Inferior parietal cortex (tissue), 1 donor: ENCODE measurements around the gene POU5F2.

Experiments used
- DNase-seq: peaks from one replicate; pipeline ENCODE4 v3.0.0-alpha.2; 2016; ENCODE audit errors: extremely low spot score

The POU5F2 gene

DNA sequence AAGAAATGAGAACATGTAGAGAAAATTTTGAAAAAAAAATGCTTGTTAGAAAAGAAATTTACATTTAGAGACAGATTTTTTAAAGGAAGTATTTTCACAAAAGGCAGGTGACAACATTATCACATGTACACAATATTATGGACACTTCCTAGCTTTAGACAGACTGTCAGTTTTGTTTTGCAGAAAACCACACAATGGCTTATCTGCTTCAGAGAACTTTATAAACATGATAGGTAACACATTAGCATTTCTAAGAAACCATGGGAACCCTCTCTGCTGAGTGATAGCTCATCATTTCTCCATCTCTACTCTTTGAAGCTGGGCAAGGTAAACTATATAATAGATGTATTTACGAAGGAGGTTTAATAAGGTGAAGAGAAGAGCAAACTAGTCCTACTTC lies 25.6 kb downstream of the POU5F2 start:
- no peak for DNase-seq

DNA sequence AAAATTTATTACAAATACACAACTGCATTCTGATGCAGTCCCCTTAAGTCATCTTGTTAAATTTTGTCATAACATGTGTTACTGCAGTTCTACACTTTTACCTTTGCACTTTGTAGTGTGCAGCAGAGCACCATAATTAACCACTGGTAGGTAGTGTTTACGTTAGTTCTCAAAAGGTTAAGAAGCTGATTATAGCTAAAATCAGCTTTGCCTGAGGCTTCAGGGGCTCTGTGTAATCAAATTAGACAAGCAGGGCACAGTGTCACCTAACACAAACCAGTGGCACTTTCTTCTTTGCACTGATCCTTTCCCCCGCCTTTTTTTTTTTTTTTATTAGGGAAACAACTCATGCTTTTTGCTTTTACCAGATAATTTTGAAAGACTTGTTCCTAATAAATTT lies 26.1 kb downstream of the POU5F2 start:
- no peak for DNase-seq

DNA sequence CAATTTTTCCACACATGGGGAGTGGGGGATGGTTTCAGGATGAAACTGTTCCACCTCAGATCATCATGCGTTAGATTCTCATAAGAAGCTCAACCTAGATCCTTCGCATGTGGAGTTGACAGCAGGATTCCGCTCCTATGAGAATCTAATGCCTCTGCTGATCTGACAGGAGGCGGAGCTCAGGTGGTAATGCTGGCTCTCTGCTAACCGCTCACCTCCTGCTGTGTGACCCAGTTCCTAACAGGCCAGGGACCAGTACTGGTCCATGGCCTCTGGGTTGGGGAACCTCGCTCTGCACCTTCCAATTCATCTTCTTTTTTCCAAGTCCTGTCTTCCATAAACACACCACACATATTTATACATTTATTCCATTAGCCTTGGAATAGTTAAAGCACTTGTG lies 33.0 kb downstream of the POU5F2 start:
- no peak for DNase-seq

DNA sequence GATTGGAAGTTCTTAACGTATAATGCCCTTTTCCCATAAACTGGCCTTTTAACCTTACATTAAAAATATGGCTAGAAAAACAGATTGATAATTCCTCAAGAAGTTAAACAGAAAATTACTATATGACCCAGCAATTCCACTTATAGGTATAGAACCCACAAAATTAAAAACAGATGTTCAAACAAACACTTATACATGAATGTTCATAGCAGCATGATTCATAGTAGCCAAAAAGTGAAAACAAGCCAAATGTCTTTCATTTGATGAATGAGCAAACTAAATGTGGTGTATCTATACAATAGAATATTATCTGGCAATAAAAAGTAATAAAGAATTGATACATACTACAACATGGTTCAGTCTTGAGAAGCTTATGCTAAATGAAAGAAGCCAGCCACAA lies 35.5 kb downstream of the POU5F2 start:
- no peak for DNase-seq

DNA sequence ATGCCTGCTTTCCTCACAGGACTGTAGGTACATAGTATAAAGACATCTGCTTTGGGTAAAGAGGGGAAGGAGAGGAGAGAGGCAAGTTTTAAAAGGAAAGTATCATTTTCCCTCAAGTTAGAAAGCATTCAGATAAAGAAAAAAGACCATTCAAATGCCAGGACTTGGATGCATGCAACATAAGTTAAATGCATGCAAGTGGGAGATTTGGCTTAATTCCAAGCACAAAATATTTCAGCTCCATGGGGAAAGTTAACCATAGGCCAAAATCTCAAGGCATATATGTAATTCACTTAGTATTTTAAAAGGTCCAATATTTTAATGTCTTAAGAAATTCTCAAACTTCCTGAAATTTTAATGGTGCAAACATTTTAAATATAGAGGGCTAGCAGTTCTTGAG lies 36.4 kb downstream of the POU5F2 start:
- DNase-seq = no peak

DNA sequence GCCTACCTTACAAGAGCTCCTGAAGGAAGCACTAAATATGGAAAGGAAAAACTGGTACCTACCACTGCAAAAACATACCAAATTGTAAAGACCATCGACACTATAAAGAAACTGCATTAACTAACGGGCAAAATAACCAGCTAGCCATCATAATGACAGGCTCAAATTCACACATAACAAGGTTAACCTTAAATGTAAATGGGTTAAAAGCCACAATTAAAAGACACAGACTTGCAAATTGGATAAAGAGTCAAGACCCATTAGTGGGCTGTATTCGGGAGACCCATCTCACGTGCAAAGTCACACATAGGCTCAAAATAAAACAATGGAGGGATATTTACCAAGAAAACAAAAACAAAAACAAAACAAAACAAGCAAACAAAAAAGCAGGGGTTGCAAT lies 49.4 kb downstream of the POU5F2 start:
- no peak for DNase-seq
